ENCODE data around the gene CEP131.

GRCh38 chr17:81167638-81168037 is 55.1 kb downstream of the CEP131 start:
- TF ChIP-seq POLR2A (IDR thresholded peaks at IDR 0.05) (no peak), CTCF (IDR thresholded peaks at IDR 0.05) (no peak)
